DND-41 (cell line): Measurements from ENCODE around the gene KCNN3.

Experiments
- ATAC-seq: fragments of 200-7000 bp; cut with Tn5 transposase; 3 replicates; pipeline ENCODE4 v1.9.1; 2021; ENCODE audit warnings: low read depth; ENCODE audit not compliant: insufficient read depth
- DNase-seq: peaks from one replicate; pipeline ENCODE4 v3.0.0-alpha.2; 2020
- H2AFZ ChIP-seq: 2 replicates; pipeline ENCODE4 v1.6.0; 2012; ENCODE audit warnings: low read depth, low read length
- H3K27ac ChIP-seq: 2 replicates; pipeline ENCODE4 v1.5.1; 2012; ENCODE audit warnings: low read length, inconsistent platforms
- H3K27me3 ChIP-seq: fragments of 200-600 bp; sonication (generic); 2 replicates; pipeline ENCODE4 v1.6.0; 2012; ENCODE audit warnings: low read length, mild to moderate bottlenecking, inconsistent platforms; ENCODE audit not compliant: insufficient read depth, poor library complexity
- H3K36me3 ChIP-seq: 2 replicates; pipeline ENCODE4 v1.5.1; 2012; ENCODE audit warnings: low read length, inconsistent platforms; ENCODE audit not compliant: insufficient read depth
- H3K4me1 ChIP-seq: 2 replicates; pipeline ENCODE4 v1.5.1; 2012; ENCODE audit warnings: mild to moderate bottlenecking, low read length; ENCODE audit not compliant: insufficient read depth
- H3K4me2 ChIP-seq: 2 replicates; pipeline ENCODE4 v1.6.0; 2012; ENCODE audit warnings: mild to moderate bottlenecking, moderate library complexity, low read length, inconsistent platforms; ENCODE audit not compliant: insufficient read depth
- H3K4me3 ChIP-seq, 2 experiments: fragments of 200-600 bp in 1 of 2; shearing (Covaris generic) in 1 of 2; 2 replicates each; pipeline ENCODE4 v1.5.1; 2012 to 2016; ENCODE audit warnings: inconsistent platforms in 2 of 2, low read length in 2 of 2, mild to moderate bottlenecking in 2 of 2, low read depth in 1 of 2, moderate library complexity in 1 of 2
- H3K79me2 ChIP-seq: 2 replicates; pipeline ENCODE4 v1.6.0; 2012; ENCODE audit warnings: low read length, inconsistent platforms; ENCODE audit not compliant: insufficient read depth
- H3K9ac ChIP-seq: 2 replicates; pipeline ENCODE4 v1.6.0; 2012; ENCODE audit warnings: low read depth, mild to moderate bottlenecking, inconsistent platforms, low read length, moderate library complexity
- H3K9me3 ChIP-seq: 2 replicates; pipeline ENCODE4 v1.5.1; 2012; ENCODE audit warnings: low read length, moderate library complexity, mild to moderate bottlenecking, inconsistent platforms; ENCODE audit not compliant: insufficient read depth, severe bottlenecking
- H4K20me1 ChIP-seq: 2 replicates; pipeline ENCODE4 v1.6.0; 2012; ENCODE audit warnings: low read length; ENCODE audit not compliant: insufficient read depth
- CTCF ChIP-seq: IDR thresholded peaks from 2 replicates; pipeline ENCODE4 v1.5.1; 2012; ENCODE audit warnings: borderline replicate concordance, low read length, moderate library complexity, mild to moderate bottlenecking; ENCODE audit not compliant: poor library complexity, severe bottlenecking; ENCODE audit errors: extremely low read depth
- EZH2 ChIP-seq: IDR thresholded peaks from 3 replicates; pipeline ENCODE4 v1.6.1; 2012; ENCODE audit warnings: borderline replicate concordance, low read depth, mild to moderate bottlenecking, moderate library complexity, low read length, inconsistent platforms; ENCODE audit not compliant: severe bottlenecking

Gene KCNN3

GRCh38 chr1:154736841-154737240, 133.2 kb downstream of the KCNN3 start:
- Histone ChIP-seq H3K9ac (no peak overlapping the region), H4K20me1 (peaks cover 1% of the 10 kb centered on the region; the same call in 1 of the 2 replicates), H3K9me3 (no peaks in the 10 kb centered on the region), H3K27me3 (peaks cover 20% of the 10 kb centered on the region), H2AFZ (no peak overlapping the region), H3K27ac (no peak overlapping the region), H3K4me1 (no peaks in the 10 kb centered on the region), H3K36me3 (no peaks in the 10 kb centered on the region), H3K4me3 (no peak overlapping the region), H3K79me2 (no peaks in the 10 kb centered on the region), H3K4me2 (no peak overlapping the region)
- no peak for ATAC-seq
- no peak for DNase-seq
- TF ChIP-seq CTCF = no peak
- no peak for TF ChIP-seq EZH2

GRCh38 chr1:154735804-154736168, 134.3 kb downstream of the KCNN3 start:
- Histone ChIP-seq H3K27ac (no peak overlapping the region), H3K79me2 (no peaks in the 10 kb centered on the region), H3K36me3 (no peaks in the 10 kb centered on the region), H3K4me2 (no peak overlapping the region), H3K9me3 (no peaks in the 10 kb centered on the region), H4K20me1 (no peaks in the 10 kb centered on the region; the same call in 1 of the 2 replicates), H2AFZ (no peak overlapping the region), H3K4me3 (no peak overlapping the region), H3K9ac (no peak overlapping the region), H3K4me1 (no peaks in the 10 kb centered on the region), H3K27me3 (peaks cover 20% of the 10 kb centered on the region)
- TF ChIP-seq CTCF = no peak
- no peak for TF ChIP-seq EZH2
- ATAC-seq = no peak
- DNase-seq = no peak

- no peak for TF ChIP-seq CTCF
- TF ChIP-seq EZH2 = no peak
- H3K4me1 ChIP-seq = no peaks in the 10 kb centered on the region
- H3K79me2 ChIP-seq = no peaks in the 10 kb centered on the region
- H4K20me1 ChIP-seq = no peaks in the 10 kb centered on the region; the same call in 1 of the 2 replicates
- no peak overlapping the region for H3K4me2 ChIP-seq
- ATAC-seq (no peak), DNase-seq (no peak)
- H3K4me3 ChIP-seq = no peak overlapping the region
- peaks cover 20% of the 10 kb centered on the region for H3K27me3 ChIP-seq
- no peaks in the 10 kb centered on the region for H3K36me3 ChIP-seq
- H2AFZ ChIP-seq = no peak overlapping the region
- H3K27ac ChIP-seq = no peak overlapping the region
- H3K9ac ChIP-seq = no peak overlapping the region
- no peaks in the 10 kb centered on the region for H3K9me3 ChIP-seq
These were observed 134.8 kb downstream of the KCNN3 start for GRCh38 chr1:154735061-154735803.

- H3K9me3 ChIP-seq = no peaks in the 10 kb centered on the region
These were observed 136.5 kb downstream of the KCNN3 start for GRCh38 chr1:154733621-154734020.

More at GRCh38 chr1:154733621-154734020, 136.5 kb downstream of the KCNN3 start:
- Histone ChIP-seq H3K4me3 (no peak overlapping the region), H3K27me3 (peaks cover 16% of the 10 kb centered on the region), H3K4me2 (no peak overlapping the region), H3K36me3 (no peaks in the 10 kb centered on the region), H3K4me1 (no peaks in the 10 kb centered on the region), H4K20me1 (no peaks in the 10 kb centered on the region; the same call in 1 of the 2 replicates), H3K9ac (no peak overlapping the region), H3K27ac (no peak overlapping the region), H3K79me2 (no peaks in the 10 kb centered on the region), H2AFZ (no peak overlapping the region)
- TF ChIP-seq CTCF (no peak), EZH2 (no peak)
- no peak for DNase-seq
- ATAC-seq = no peak
